MG63 (cell line): ENCODE measurements around the gene SCUBE3. TPM values are rescaled to one million over a fixed set of nuclear protein-coding genes. Genes with fewer than 3 reads are reported as not detected.
A peak's percentile ranks its signal among the peaks of the same experiment; 100 is the strongest.

Experiments used
- DNase-seq: peaks from one replicate; pipeline ENCODE4 v3.0.0-alpha.2; 2020
- H3K27me3 ChIP-seq: fragments of 250-450 bp; sonication (Bioruptor Pico); 2 replicates; pipeline ENCODE4 v1.5.1; 2020; ENCODE audit warnings: mild to moderate bottlenecking, moderate library complexity
- H3K36me3 ChIP-seq: fragments of 250-450 bp; sonication (Bioruptor Pico); 2 replicates; pipeline ENCODE4 v1.5.1; 2020; ENCODE audit warnings: mild to moderate bottlenecking, moderate library complexity
- H3K4me3 ChIP-seq: fragments of 250-450 bp; sonication (Bioruptor Pico); 2 replicates; pipeline ENCODE4 v1.5.1; 2020; ENCODE audit warnings: mild to moderate bottlenecking, moderate library complexity
- H3K9me3 ChIP-seq: fragments of 250-450 bp; sonication (Bioruptor Pico); 2 replicates; pipeline ENCODE4 v1.5.1; 2020; ENCODE audit warnings: mild to moderate bottlenecking, moderate library complexity
- total RNA-seq: library from RNA; depleted of rRNA; stranded (reverse); fragments of >200 nt; shearing (Covaris generic); gene quantifications from 2 replicates; pipeline ENCODE4 v1.2.3, GENCODE V29; 2014; ENCODE audit warnings: low replicate concordance; rRNA removed

The SCUBE3 gene
- 2.5 and 4.2 TPM in 2 replicates for total RNA-seq

- H3K9me3 ChIP-seq: no peaks in the 10 kb centered on the region
- peak within 1 kb of the TSS; percentile 64 for H3K4me3 ChIP-seq
- peak; percentile 79 for DNase-seq
- H3K36me3 ChIP-seq: no peaks in the 10 kb centered on the region
- no peaks in the 10 kb centered on the region for H3K27me3 ChIP-seq
These were observed at the start of gene SCUBE3 for GRCh38 chr6:35213824-35214756. SCUBE3 (plus strand) TSS chr6:35213956; CDS start chr6:35214419, 463 bp downstream.

- no peaks in the 10 kb centered on the region for H3K27me3 ChIP-seq
- H3K4me3 ChIP-seq: no peak overlapping the region
- peaks cover 5% of the 10 kb centered on the region; the same call in 1 of the 2 replicates for H3K9me3 ChIP-seq
- H3K36me3 ChIP-seq: no peaks in the 10 kb centered on the region
- DNase-seq: no peak
These were observed 49.5 kb upstream of the SCUBE3 start for GRCh38 chr6:35164277-35164676.

GRCh38 chr6:35164868-35165267, 48.9 kb upstream of the SCUBE3 start:
- no peak for DNase-seq
- Histone ChIP-seq H3K27me3 (no peaks in the 10 kb centered on the region), H3K4me3 (no peak overlapping the region), H3K36me3 (no peaks in the 10 kb centered on the region), H3K9me3 (peaks cover 5% of the 10 kb centered on the region; the same call in 1 of the 2 replicates)

GRCh38 chr6:35165630-35166071, 48.1 kb upstream of the SCUBE3 start:
- Histone ChIP-seq H3K9me3 (peaks cover 5% of the 10 kb centered on the region; the same call in 1 of the 2 replicates), H3K27me3 (no peaks in the 10 kb centered on the region), H3K4me3 (no peak overlapping the region), H3K36me3 (no peaks in the 10 kb centered on the region)
- peak; percentile 55 for DNase-seq

- Histone ChIP-seq H3K36me3 (no peaks in the 10 kb centered on the region), H3K9me3 (peaks cover 5% of the 10 kb centered on the region; the same call in 1 of the 2 replicates), H3K4me3 (no peak overlapping the region), H3K27me3 (no peaks in the 10 kb centered on the region)
- no peak for DNase-seq
These were observed 47.6 kb upstream of the SCUBE3 start for GRCh38 chr6:35166116-35166515.

GRCh38 chr6:35166520-35166919, 47.2 kb upstream of the SCUBE3 start:
- no peak for DNase-seq
- Histone ChIP-seq H3K27me3 (no peaks in the 10 kb centered on the region), H3K9me3 (peaks cover 5% of the 10 kb centered on the region; the same call in 1 of the 2 replicates), H3K36me3 (no peaks in the 10 kb centered on the region), H3K4me3 (no peak overlapping the region)

- Histone ChIP-seq H3K36me3 (no peaks in the 10 kb centered on the region), H3K9me3 (peaks cover 5% of the 10 kb centered on the region; the same call in 1 of the 2 replicates), H3K4me3 (no peak overlapping the region), H3K27me3 (no peaks in the 10 kb centered on the region)
- no peak for DNase-seq
These were observed 46.3 kb upstream of the SCUBE3 start for GRCh38 chr6:35167505-35167904.

- no peak for DNase-seq
- Histone ChIP-seq H3K9me3 (0 out of 2 replicates have a peak, but pooled peaks cover 2% of the 10 kb centered on the region), H3K27me3 (no peaks in the 10 kb centered on the region), H3K4me3 (no peak overlapping the region), H3K36me3 (no peaks in the 10 kb centered on the region)
These were observed 45.3 kb upstream of the SCUBE3 start for GRCh38 chr6:35168461-35168861.

- Histone ChIP-seq H3K4me3 (no peak overlapping the region), H3K9me3 (no peaks in the 10 kb centered on the region), H3K27me3 (no peaks in the 10 kb centered on the region), H3K36me3 (no peaks in the 10 kb centered on the region)
- peak; percentile 80 for DNase-seq
These were observed 43.6 kb upstream of the SCUBE3 start for GRCh38 chr6:35170166-35170565.

GRCh38 chr6:35170891-35171290, 42.9 kb upstream of the SCUBE3 start:
- no peaks in the 10 kb centered on the region for H3K36me3 ChIP-seq
- peak; percentile 36 for DNase-seq
- no peaks in the 10 kb centered on the region for H3K9me3 ChIP-seq
- no peaks in the 10 kb centered on the region for H3K27me3 ChIP-seq
- no peak overlapping the region for H3K4me3 ChIP-seq

GRCh38 chr6:35173044-35173426, 40.7 kb upstream of the SCUBE3 start:
- Histone ChIP-seq H3K36me3 (no peaks in the 10 kb centered on the region), H3K9me3 (no peaks in the 10 kb centered on the region), H3K4me3 (no peak overlapping the region), H3K27me3 (no peaks in the 10 kb centered on the region)
- no peak for DNase-seq

GRCh38 chr6:35173427-35174087, 40.2 kb upstream of the SCUBE3 start:
- peak; percentile 70 for DNase-seq
- H3K9me3 ChIP-seq: no peaks in the 10 kb centered on the region
- H3K27me3 ChIP-seq: no peaks in the 10 kb centered on the region
- H3K36me3 ChIP-seq: no peaks in the 10 kb centered on the region
- H3K4me3 ChIP-seq: no peak overlapping the region

GRCh38 chr6:35174088-35174434, 39.7 kb upstream of the SCUBE3 start:
- H3K27me3 ChIP-seq: no peaks in the 10 kb centered on the region
- no peak for DNase-seq
- no peaks in the 10 kb centered on the region for H3K9me3 ChIP-seq
- no peaks in the 10 kb centered on the region for H3K36me3 ChIP-seq
- no peak overlapping the region for H3K4me3 ChIP-seq

GRCh38 chr6:35174501-35174900, 39.3 kb upstream of the SCUBE3 start:
- no peaks in the 10 kb centered on the region for H3K27me3 ChIP-seq
- no peaks in the 10 kb centered on the region for H3K9me3 ChIP-seq
- H3K4me3 ChIP-seq: no peak overlapping the region
- no peaks in the 10 kb centered on the region for H3K36me3 ChIP-seq
- DNase-seq: no peak

- Histone ChIP-seq H3K36me3 (no peaks in the 10 kb centered on the region), H3K27me3 (no peaks in the 10 kb centered on the region), H3K9me3 (no peaks in the 10 kb centered on the region), H3K4me3 (no peak overlapping the region)
- no peak for DNase-seq
These were observed 37.3 kb upstream of the SCUBE3 start for GRCh38 chr6:35176301-35177024.

- DNase-seq: no peak
- H3K36me3 ChIP-seq: no peaks in the 10 kb centered on the region
- no peaks in the 10 kb centered on the region for H3K27me3 ChIP-seq
- no peaks in the 10 kb centered on the region for H3K9me3 ChIP-seq
- H3K4me3 ChIP-seq: no peak overlapping the region
These were observed 36.6 kb upstream of the SCUBE3 start for GRCh38 chr6:35177157-35177556.

- no peak for DNase-seq
- Histone ChIP-seq H3K4me3 (no peak overlapping the region), H3K9me3 (no peaks in the 10 kb centered on the region), H3K36me3 (no peaks in the 10 kb centered on the region), H3K27me3 (no peaks in the 10 kb centered on the region)
These were observed 36.2 kb upstream of the SCUBE3 start for GRCh38 chr6:35177596-35177995.
